Body of pancreas (tissue), 4 donors: ENCODE results near the gene ERC2. TPM values are rescaled to one million over a fixed set of nuclear protein-coding genes. Genes with fewer than 3 reads are reported as not detected.

ENCODE experiments used
- ATAC-seq: fragments of 150-250 bp; one replicate; pipeline ENCODE4 v1.9.1; 2016
- DNase-seq, 4 donors: peaks; one replicate each; pipeline ENCODE4 v3.0.0-alpha.2; 2019
- H3K27ac ChIP-seq, 4 donors: fragments of 200-600 bp; sonication (generic); 1 replicate in 3 of 4; 2 replicates in 1 of 4; pipeline versions ENCODE4 v1.5.1 to v1.6.1; 2016 to 2019; ENCODE audit warnings: mild to moderate bottlenecking in 1 of 4, mixed read lengths in 1 of 4, moderate library complexity in 1 of 4
- H3K27me3 ChIP-seq, 2 donors: fragments of 200-600 bp; sonication (generic); one replicate each; pipeline ENCODE4 v1.6.0; 2016; ENCODE audit warnings: mild to moderate bottlenecking in 1 of 2
- H3K36me3 ChIP-seq, 2 donors: fragments of 200-600 bp; sonication (generic); replicated peaks in 1 of 2; 2 replicates each; pipeline ENCODE4 v1.5.1; 2016; ENCODE audit warnings: low read depth in 2 of 2; ENCODE audit not compliant: insufficient read depth in 1 of 2
- H3K4me1 ChIP-seq: fragments of 200-600 bp; sonication (generic); one replicate; pipeline ENCODE4 v1.6.0; 2016
- H3K4me3 ChIP-seq, 2 donors: fragments of 200-600 bp; sonication (generic); 1 replicate in 1 of 2; 2 replicates in 1 of 2; pipeline ENCODE4 v1.5.1; 2016 to 2019
- H3K9me3 ChIP-seq, 3 donors: fragments of 200-600 bp; sonication (generic); 1 replicate in 2 of 3; 2 replicates in 1 of 3; pipeline ENCODE4 v1.5.1; 2016
- CTCF ChIP-seq, 7 experiments: fragments of 450-650 bp in 4 of 7; fragments of 200-600 bp in 3 of 7; sonication (generic) in 3 of 7; IDR thresholded peaks; one replicate each; pipeline ENCODE4 v1.5.1; 2016 to 2019; ENCODE audit warnings: antibody characterized with exemption in 7 of 7
- POLR2A ChIP-seq, 3 donors: fragments of 450-650 bp; IDR thresholded peaks; one replicate each; pipeline ENCODE4 v1.6.1; 2016; ENCODE audit warnings: antibody characterized with exemption in 3 of 3, mild to moderate bottlenecking in 2 of 3
- WGBS, 2 donors: methylation state at CpG; one replicate each; pipeline ENCODE4 v1.1.5; 2017; 5-methylcytosine and 5-hydroxymethylcytosine counted together
- intact Hi-C: fragments of 100-400 bp; cut with DNase I; formaldehyde crosslinking; loops from one replicate; pipeline ENCODE4 v1.15.1; 2023
- total RNA-seq, 2 donors: library from RNA; depleted of rRNA; stranded (reverse); fragments of >200 nt; gene quantifications; one replicate each; pipeline ENCODE4 v1.1.0, GENCODE V29; 2016

ERC2 gene
- total RNA-seq, 2 donors from 2014 or later, result 4.0 to 4.7 TPM

- WGBS, 2 donors, result 75 to 82% methylated on average over 2 of the region's 2 CpGs
- Histone ChIP-seq H3K4me3 (no peak overlapping the region), H3K4me1 (no peaks in the 10 kb centered on the region), H3K27ac (no peak overlapping the region), H3K9me3 (no peaks in the 10 kb centered on the region), H3K27me3 (no peaks in the 10 kb centered on the region), H3K36me3 (no peaks in the 10 kb centered on the region)
- ATAC-seq, result no peak
- DNase-seq, result no peak
- no peak for TF ChIP-seq POLR2A (IDR thresholded peaks at IDR 0.05)
- no peak for TF ChIP-seq CTCF (IDR thresholded peaks at IDR 0.05)
- intact Hi-C loops, result no loop called here
Measured at GRCh38 chr3:55660642-55661041, 807.6 kb downstream of the ERC2 start.

- H3K4me3 ChIP-seq, result no peak overlapping the region
- DNase-seq (no peak), ATAC-seq (no peak)
- no peaks in the 10 kb centered on the region for H3K27me3 ChIP-seq
- no peaks in the 10 kb centered on the region for H3K36me3 ChIP-seq
- intact Hi-C loops, result no loop called here
- no peaks in the 10 kb centered on the region for H3K4me1 ChIP-seq
- TF ChIP-seq CTCF (IDR thresholded peaks at IDR 0.05) (no peak), POLR2A (IDR thresholded peaks at IDR 0.05) (no peak)
- no peak overlapping the region for H3K27ac ChIP-seq
- WGBS, 2 donors, result 89 to 95% methylated on average over 5 of the region's 5 CpGs
- no peaks in the 10 kb centered on the region for H3K9me3 ChIP-seq
Measured at GRCh38 chr3:55659701-55660100, 808.6 kb downstream of the ERC2 start.

GRCh38 chr3:55658690-55659562 lies 809.3 kb downstream of the ERC2 start:
- ATAC-seq (no peak), DNase-seq (no peak)
- no peak overlapping the region for H3K27ac ChIP-seq
- TF ChIP-seq CTCF (IDR thresholded peaks at IDR 0.05) (no peak), POLR2A (IDR thresholded peaks at IDR 0.05) (no peak)
- WGBS, 2 donors, result 77 to 81% methylated on average over 8 of the region's 8 CpGs
- H3K4me1 ChIP-seq, result no peaks in the 10 kb centered on the region
- H3K4me3 ChIP-seq, result no peak overlapping the region
- no peaks in the 10 kb centered on the region for H3K36me3 ChIP-seq
- no peaks in the 10 kb centered on the region for H3K9me3 ChIP-seq
- intact Hi-C loops, result no loop called here
- no peaks in the 10 kb centered on the region for H3K27me3 ChIP-seq

GRCh38 chr3:55658270-55658669 lies 810.0 kb downstream of the ERC2 start:
- Histone ChIP-seq H3K4me1 (no peaks in the 10 kb centered on the region), H3K27ac (no peak overlapping the region), H3K27me3 (no peaks in the 10 kb centered on the region), H3K4me3 (no peak overlapping the region), H3K9me3 (no peaks in the 10 kb centered on the region), H3K36me3 (no peaks in the 10 kb centered on the region)
- ATAC-seq (no peak), DNase-seq (no peak)
- TF ChIP-seq POLR2A (IDR thresholded peaks at IDR 0.05) (no peak), CTCF (IDR thresholded peaks at IDR 0.05) (no peak)
- intact Hi-C loops, result no loop called here
- WGBS, 2 donors, result 81 to 100% methylated on average over 1 of the region's 1 CpG

GRCh38 chr3:55655544-55655943 lies 812.7 kb downstream of the ERC2 start:
- Histone ChIP-seq H3K4me1 (no peaks in the 10 kb centered on the region), H3K9me3 (no peaks in the 10 kb centered on the region), H3K27me3 (no peaks in the 10 kb centered on the region), H3K27ac (no peak overlapping the region), H3K4me3 (no peak overlapping the region), H3K36me3 (no peaks in the 10 kb centered on the region)
- TF ChIP-seq POLR2A (IDR thresholded peaks at IDR 0.05) (no peak), CTCF (IDR thresholded peaks at IDR 0.05) (no peak)
- no peak for DNase-seq
- intact Hi-C loops, result no loop called here
- WGBS, 2 donors, result 95 to 96% methylated on average over 1 of the region's 1 CpG
- no peak for ATAC-seq
